Cardiac muscle cell (in vitro differentiated cells and primary cell): Measurements from ENCODE around the gene CAMKMT. TPM values are rescaled to one million over a fixed set of nuclear protein-coding genes. Genes with fewer than 3 reads are reported as not detected.

Source experiments
- DNase-seq, 2 donors: peaks; one replicate each; pipeline versions ENCODE4 v3.0.0 to v3.0.0-alpha.2; 2010 to 2017; ENCODE audit warnings: low read depth in 1 of 2, low spot score in 1 of 2
- H3K27ac ChIP-seq: fragments of 200-600 bp; sonication (generic); 2 replicates; pipeline ENCODE4 v1.5.1; 2016
- H3K27me3 ChIP-seq: fragments of 200-600 bp; sonication (generic); 2 replicates; pipeline ENCODE4 v1.6.0; 2016; ENCODE audit warnings: control low read depth
- H3K36me3 ChIP-seq: fragments of 200-600 bp; sonication (generic); 2 replicates; pipeline ENCODE4 v1.5.1; 2016; ENCODE audit warnings: control low read depth
- H3K4me1 ChIP-seq: fragments of 200-600 bp; sonication (generic); 2 replicates; pipeline ENCODE4 v1.8.1; 2017; ENCODE audit warnings: low read depth, mild to moderate bottlenecking, mixed run types
- H3K4me3 ChIP-seq: fragments of 200-600 bp; sonication (generic); 2 replicates; pipeline ENCODE4 v1.5.1; 2016; ENCODE audit warnings: mild to moderate bottlenecking
- H3K9me3 ChIP-seq: fragments of 200-600 bp; sonication (generic); 2 replicates; pipeline ENCODE4 v1.5.1; 2017; ENCODE audit warnings: low read depth, mild to moderate bottlenecking, control low read depth
- CTCF ChIP-seq: IDR thresholded peaks from 2 replicates; pipeline ENCODE4 v1.5.1; 2012; ENCODE audit warnings: low read depth, mild to moderate bottlenecking, low read length
- polyA plus RNA-seq: library from polyadenylated mRNA; unstranded; fragments of >200 nt; fragmentation: Nextera tagmentation; extraction: Ambion mirVana; gene quantifications from 2 replicates; pipeline ENCODE4 v1.2.1, GENCODE V29; 2016
- total RNA-seq: library from RNA; depleted of rRNA; stranded (reverse); fragments of >200 nt; gene quantifications from 2 replicates; pipeline ENCODE4 v1.2.3, GENCODE V29; 2016

The CAMKMT gene
- total and polyA plus RNA-seq, 2 experiments from 2014 or later = 16.9 to 20.6 TPM

DNA sequence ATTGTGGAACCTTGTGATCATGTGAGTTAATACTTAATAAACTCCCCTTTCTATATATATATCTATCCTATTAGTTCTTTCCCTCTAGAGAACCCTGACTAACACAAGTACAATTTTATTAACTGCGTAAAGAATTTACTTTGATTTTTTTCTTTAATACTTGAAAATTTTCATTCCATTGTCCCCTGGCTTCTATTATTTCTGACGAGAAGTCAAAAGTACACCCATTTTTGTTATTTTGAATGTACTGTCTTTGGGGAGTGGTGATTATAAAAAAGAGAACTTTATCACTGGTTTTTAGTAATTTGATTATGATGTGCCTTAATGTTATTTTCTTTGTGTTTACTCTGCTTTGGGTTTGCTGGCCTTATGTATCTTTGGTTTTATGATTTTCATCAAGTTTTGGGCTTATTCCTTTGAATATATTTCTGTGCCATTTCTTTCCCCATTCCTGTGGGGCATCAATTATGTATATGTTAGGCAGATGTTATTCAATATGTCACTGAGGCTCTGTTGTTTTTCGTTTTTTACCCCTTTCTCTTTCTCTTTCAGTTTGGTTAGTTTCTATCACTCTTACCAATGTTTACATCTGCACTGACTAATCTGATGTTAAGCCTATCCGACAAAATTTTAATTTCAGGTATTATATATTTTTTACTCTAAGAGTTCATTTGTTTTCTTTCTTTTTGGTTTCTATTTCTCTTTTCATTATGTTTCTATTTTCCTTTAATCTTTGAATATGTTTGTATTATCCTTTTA is 271.4 kb downstream of the CAMKMT start:
- no peak for TF ChIP-seq CTCF
- Histone ChIP-seq H3K4me1 (peaks cover 5% of the 10 kb centered on the region), H3K27ac (no peak overlapping the region), H3K4me3 (no peak overlapping the region), H3K27me3 (no peaks in the 10 kb centered on the region), H3K9me3 (no peaks in the 10 kb centered on the region), H3K36me3 (no peaks in the 10 kb centered on the region)
- no peak for DNase-seq

DNA sequence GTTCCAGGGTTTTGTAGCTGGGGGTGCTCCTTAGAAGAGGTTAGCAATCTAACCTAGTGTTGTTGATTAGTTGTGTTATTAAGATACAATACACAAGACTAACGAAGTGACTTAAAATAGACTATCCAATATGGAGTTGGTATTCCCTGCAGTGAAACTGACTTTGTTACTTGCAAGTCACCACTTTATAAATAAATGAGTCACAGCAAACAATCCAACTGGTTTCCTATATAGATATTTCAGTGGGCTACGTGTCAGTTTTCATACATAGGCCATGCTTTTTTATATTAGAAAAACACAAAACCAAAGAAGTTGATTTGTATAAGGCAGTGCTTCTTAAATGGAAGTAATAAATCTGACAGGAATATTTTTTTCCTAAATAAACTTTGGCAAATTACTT is 274.0 kb downstream of the CAMKMT start:
- no peaks in the 10 kb centered on the region for H3K9me3 ChIP-seq
- TF ChIP-seq CTCF = no peak
- H3K27me3 ChIP-seq = no peaks in the 10 kb centered on the region
- H3K27ac ChIP-seq = no peak overlapping the region
- no peaks in the 10 kb centered on the region for H3K36me3 ChIP-seq
- peaks cover 24% of the 10 kb centered on the region for H3K4me1 ChIP-seq
- H3K4me3 ChIP-seq = no peak overlapping the region
- DNase-seq = no peak

- Histone ChIP-seq H3K4me1 (peaks cover 33% of the 10 kb centered on the region), H3K36me3 (no peaks in the 10 kb centered on the region), H3K9me3 (no peaks in the 10 kb centered on the region), H3K4me3 (no peak overlapping the region), H3K27me3 (no peaks in the 10 kb centered on the region), H3K27ac (peak overlapping the region; percentile 52)
- peak in 1 of 2 donors; percentile 30 for DNase-seq
- no peak for TF ChIP-seq CTCF
Measured at GRCh38 chr2:44638649-44639048, 276.9 kb downstream of the CAMKMT start.

- no peak for DNase-seq
- Histone ChIP-seq H3K27me3 (no peaks in the 10 kb centered on the region), H3K36me3 (no peaks in the 10 kb centered on the region), H3K9me3 (no peaks in the 10 kb centered on the region), H3K27ac (no peak overlapping the region), H3K4me3 (no peak overlapping the region), H3K4me1 (peaks cover 33% of the 10 kb centered on the region)
- no peak for TF ChIP-seq CTCF
Measured at GRCh38 chr2:44639399-44639798, 277.7 kb downstream of the CAMKMT start.

DNA sequence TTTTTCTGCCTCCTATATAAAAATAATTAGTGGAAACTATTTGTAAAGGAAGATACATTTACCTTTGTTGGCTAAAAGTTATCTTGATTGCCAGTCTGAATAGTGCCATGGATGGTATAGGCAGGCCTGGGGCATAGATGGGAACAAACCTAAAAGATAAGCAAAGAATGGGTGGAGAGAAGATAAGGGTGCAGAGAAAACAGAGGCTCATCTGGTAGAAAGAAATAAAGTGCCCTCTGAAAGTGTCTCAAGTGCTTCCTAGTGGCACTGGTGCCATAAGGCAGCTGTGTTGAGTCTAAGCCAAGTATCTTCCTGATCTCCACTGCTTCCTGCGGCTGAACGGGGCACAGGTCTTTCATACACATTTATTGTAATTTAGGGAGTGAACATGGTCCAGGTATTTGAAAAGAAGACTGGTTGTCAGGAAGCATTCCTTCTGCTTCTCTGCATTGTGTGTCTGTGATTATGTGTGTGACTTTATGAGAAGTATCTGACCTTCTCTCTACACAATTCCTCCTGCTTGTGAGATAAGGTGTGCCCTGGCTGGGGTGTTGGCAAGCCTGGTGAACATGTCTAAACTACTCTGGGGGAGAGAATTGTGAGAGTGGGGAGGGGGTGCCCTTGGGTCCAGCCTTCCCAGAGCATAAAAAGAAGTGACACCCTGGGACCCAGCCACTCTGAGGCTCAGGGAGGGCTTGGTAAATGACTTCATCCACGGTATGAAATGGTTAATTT is 280.5 kb downstream of the CAMKMT start:
- Histone ChIP-seq H3K36me3 (no peaks in the 10 kb centered on the region), H3K4me1 (peaks cover 29% of the 10 kb centered on the region), H3K4me3 (no peak overlapping the region), H3K27ac (peak overlapping the region; percentile 26), H3K9me3 (no peaks in the 10 kb centered on the region), H3K27me3 (no peaks in the 10 kb centered on the region)
- DNase-seq = no peak
- no peak for TF ChIP-seq CTCF
